ENCODE measurements around the gene GALNT18.

- TF ChIP-seq POLR2A (IDR thresholded peaks at IDR 0.05; ENCODE audit: low read depth, low read length), result no peak
- TF ChIP-seq CTCF (IDR thresholded peaks at IDR 0.05; ENCODE audit: extremely low read depth in 1 of 2, insufficient read depth in 1 of 2, low read depth in 1 of 2, low read length in 2 of 2), result no peak
- TF ChIP-seq MAX (IDR thresholded peaks at IDR 0.05; ENCODE audit: insufficient read depth, insufficient read length), result no peak
- no peak for TF ChIP-seq JUN (IDR thresholded peaks at IDR 0.05; ENCODE audit: borderline replicate concordance, insufficient read depth, insufficient read length, low read depth)
- no peak for TF ChIP-seq MYC (IDR thresholded peaks at IDR 0.05; ENCODE audit: low read depth, low read length)
- TF ChIP-seq POLR2AphosphoS5 (IDR thresholded peaks at IDR 0.05; ENCODE audit: insufficient read depth, low read depth, low read length), result no peak
- no peak for TF ChIP-seq EZH2 (IDR thresholded peaks at IDR 0.05; ENCODE audit: borderline replicate concordance, low read depth, low read length, severe bottlenecking)
Measured at GRCh38 chr11:11624926-11625325, 3.1 kb upstream of the GALNT18 start.

All from endothelial cell of umbilical vein (primary cell).